K562 (cell line): ENCODE data around the gene INPP4B. TPM values are rescaled to one million over a fixed set of nuclear protein-coding genes. Genes with fewer than 3 reads are reported as not detected.

Experiments
- ATAC-seq: fragments of 200-7000 bp; cut with Tn5 transposase; 3 replicates; pipeline ENCODE4 v1.9.1; 2020; ENCODE audit warnings: moderate library complexity
- BruUV-seq: library from RNA; stranded (reverse); fragments of 400-500 nt; replicated peaks from 2 replicates; lab custom pipeline; 2021; lab: Mats Ljungman, UMichigan
- CTCF ChIA-PET: fragments of 300-600 bp; formaldehyde crosslinking; extraction: SDS; loops from one replicate; lab custom pipeline; 2021; ENCODE audit warnings: low intra/inter-chr PET ratio; lab: Yijun Ruan, JAX
- POLR2A ChIA-PET: fragments of 300-600, 350-650 bp; sonication (Branson Sonifier 250); formaldehyde crosslinking; extraction: SDS; loops from one replicate; lab custom pipeline; 2021; ENCODE audit warnings: antibody characterized with exemption, inconsistent platforms; lab: Yijun Ruan, JAX
- DNase-seq, 4 experiments: peaks; one replicate each; pipeline versions ENCODE4 v3.0.0 to v3.0.0-alpha.2; 2011 to 2018; ENCODE audit warnings: low spot score in 3 of 4, mixed read lengths in 3 of 4; ENCODE audit errors: extremely low read depth in 1 of 4
- FAIRE-seq: peaks from 2 replicates; lab custom pipeline; 2011; peaks lifted over from hg19 to GRCh38; lab: Jason Lieb, UNC
- H2AFZ ChIP-seq: 2 replicates; pipeline ENCODE4 v1.6.0; 2011; ENCODE audit warnings: low read depth, low read length, control low read depth, inconsistent platforms
- H3K27ac ChIP-seq: fragments of 200-600 bp; 3 replicates; pipeline ENCODE4 v1.8.0; 2011; ENCODE audit warnings: low read depth, mild to moderate bottlenecking, control low read depth, inconsistent platforms, low read length, moderate library complexity, mixed read lengths; ENCODE audit errors: extremely low read depth
- H3K27me3 ChIP-seq, 2 experiments: fragments of 300-600 bp in 1 of 2; 2 replicates in 1 of 2; 3 replicates in 1 of 2; pipeline versions ENCODE4 v1.6.0 to v1.8.0; 2011; ENCODE audit warnings: inconsistent platforms in 2 of 2, low read length in 2 of 2, mild to moderate bottlenecking in 1 of 2, mixed read lengths in 1 of 2, moderate library complexity in 1 of 2; ENCODE audit not compliant: control insufficient read depth in 2 of 2, insufficient read depth in 2 of 2
- H3K36me3 ChIP-seq: fragments of 300-600 bp; 3 replicates; pipeline ENCODE4 v1.8.0; 2011; ENCODE audit warnings: mild to moderate bottlenecking, low read length, inconsistent platforms; ENCODE audit not compliant: control insufficient read depth, insufficient read depth
- H3K4me1 ChIP-seq, 2 experiments: fragments of 200-600 bp in 1 of 2; replicated peaks in 1 of 2; 2 replicates in 1 of 2; 3 replicates in 1 of 2; pipeline versions ENCODE4 v1.5.1 to v1.8.0; 2011; ENCODE audit warnings: inconsistent platforms in 2 of 2, low read length in 2 of 2, mild to moderate bottlenecking in 1 of 2, mixed read lengths in 1 of 2, moderate library complexity in 1 of 2; ENCODE audit not compliant: control insufficient read depth in 2 of 2, insufficient read depth in 2 of 2
- H3K4me2 ChIP-seq: 2 replicates; pipeline ENCODE4 v1.6.1; 2011; ENCODE audit warnings: low read length, control low read depth, inconsistent platforms, mixed read lengths; ENCODE audit not compliant: insufficient read depth
- H3K4me3 ChIP-seq: fragments of 200-600 bp; sonication (generic), shearing (Covaris generic); 2 replicates; pipeline ENCODE4 v1.5.1; 2016; ENCODE audit warnings: control low read depth, inconsistent platforms
- H3K79me2 ChIP-seq: fragments of 200-600 bp; 3 replicates; pipeline ENCODE4 v1.8.0; 2011; ENCODE audit warnings: low read length, inconsistent platforms; ENCODE audit not compliant: control insufficient read depth, insufficient read depth
- H3K9ac ChIP-seq, 2 experiments: 2 replicates each; pipeline versions ENCODE4 v1.6.0 to v1.6.1; 2011; ENCODE audit warnings: low read depth in 2 of 2, low read length in 2 of 2, control low read depth in 1 of 2, inconsistent platforms in 1 of 2, mild to moderate bottlenecking in 1 of 2, mixed read lengths in 1 of 2; ENCODE audit not compliant: insufficient read depth in 1 of 2
- H3K9me1 ChIP-seq: one replicate; pipeline ENCODE4 v1.6.0; 2011; ENCODE audit warnings: inconsistent platforms, mild to moderate bottlenecking, low read length, moderate library complexity; ENCODE audit not compliant: control insufficient read depth, insufficient read depth
- H3K9me3 ChIP-seq: replicated peaks from 2 replicates; pipeline ENCODE4 v1.5.1; 2011; ENCODE audit warnings: low read depth, low read length, inconsistent platforms; ENCODE audit not compliant: control insufficient read depth, insufficient read depth
- H4K20me1 ChIP-seq: replicated peaks from 2 replicates; pipeline ENCODE4 v1.6.1; 2011; ENCODE audit warnings: low read length, inconsistent platforms, mixed read lengths; ENCODE audit not compliant: control insufficient read depth, insufficient read depth
- ASH1L ChIP-seq: fragments of 450-650 bp; IDR thresholded peaks from 2 replicates; pipeline ENCODE4 v1.6.1; 2018; ENCODE audit warnings: borderline replicate concordance, mild to moderate bottlenecking, low read depth; ENCODE audit not compliant: partially characterized antibody
- ID3 ChIP-seq, 2 experiments: fragments of 250-450 bp in 1 of 2; fragments of 450-650 bp in 1 of 2; sonication (Bioruptor Pico) in 1 of 2; IDR thresholded peaks; 2 replicates each; pipeline versions ENCODE4 v1.6.1 to v1.8.0; 2016 to 2021; ENCODE audit warnings: mild to moderate bottlenecking in 2 of 2, moderate library complexity in 2 of 2, missing compliant biosample characterization in 1 of 2, missing genetic modification characterization in 1 of 2
- KAT2B ChIP-seq: IDR thresholded peaks from one replicate; pipeline ENCODE4 v1.6.1; 2012; ENCODE audit warnings: low read depth, mild to moderate bottlenecking, control low read depth, inconsistent platforms, low read length, moderate library complexity
- MYC ChIP-seq, 2 experiments: fragments of 250-450 bp in 1 of 2; sonication (Bioruptor Pico) in 1 of 2; IDR thresholded peaks; 2 replicates each; pipeline versions ENCODE4 v1.5.1 to v1.6.1; 2012 to 2021; ENCODE audit warnings: low read depth in 2 of 2, borderline replicate concordance in 1 of 2, improper control_type of control experiment in 1 of 2, low read length in 1 of 2, mild to moderate bottlenecking in 1 of 2, moderate library complexity in 1 of 2
- NFE2L1 ChIP-seq: fragments of 450-650 bp; IDR thresholded peaks from 2 replicates; pipeline ENCODE4 v1.6.1; 2016; ENCODE audit warnings: missing genetic modification characterization, low read depth, mild to moderate bottlenecking, missing compliant biosample characterization, moderate library complexity, borderline replicate concordance
- PCBP1 ChIP-seq: fragments of 200-400 bp; formaldehyde crosslinking; IDR thresholded peaks from 2 replicates; pipeline ENCODE4 v1.6.1; 2018; ENCODE audit warnings: mild to moderate bottlenecking, low read depth, low read length; ENCODE audit not compliant: poor library complexity, severe bottlenecking
- PHB ChIP-seq: fragments of 250-450 bp; sonication (Bioruptor Pico); IDR thresholded peaks from 2 replicates; pipeline ENCODE4 v1.5.0; 2021
- POLR3A ChIP-seq: IDR thresholded peaks from 2 replicates; pipeline ENCODE4 v1.6.1; 2011; ENCODE audit warnings: borderline replicate concordance, mild to moderate bottlenecking, moderate library complexity; ENCODE audit not compliant: insufficient read length, insufficient read depth; ENCODE audit errors: extremely low read depth
- PRMT5 ChIP-seq: sonication (generic); formaldehyde crosslinking; IDR thresholded peaks from 2 replicates; pipeline ENCODE4 v1.5.0; 2020; ENCODE audit warnings: missing genetic modification reagents
- RBM22 ChIP-seq: fragments of 200-400 bp; formaldehyde crosslinking; IDR thresholded peaks from 2 replicates; pipeline ENCODE4 v1.6.1; 2018; ENCODE audit warnings: low read length, low read depth; ENCODE audit not compliant: poor library complexity, severe bottlenecking
- SMARCA4 ChIP-seq: fragments of 450-650 bp; IDR thresholded peaks from 2 replicates; pipeline ENCODE4 v1.6.1; 2016
- SREBF2 ChIP-seq: sonication (generic); formaldehyde crosslinking; IDR thresholded peaks from 2 replicates; pipeline ENCODE4 v1.4.0; 2020; ENCODE audit warnings: mild to moderate bottlenecking, missing genetic modification reagents
- SRSF3 ChIP-seq: fragments of 200-400 bp; formaldehyde crosslinking; IDR thresholded peaks from 2 replicates; pipeline ENCODE4 v1.6.1; 2016; ENCODE audit warnings: mild to moderate bottlenecking, low read length, moderate library complexity; ENCODE audit not compliant: insufficient read depth
- TCF7L2 ChIP-seq: fragments of 150-350 bp; IDR thresholded peaks from 2 replicates; pipeline ENCODE4 v1.6.1; 2016; ENCODE audit warnings: low read depth, mild to moderate bottlenecking, low read length, moderate library complexity
- THRB ChIP-seq: fragments of 450-650 bp; formaldehyde crosslinking; conservative IDR thresholded peaks from 2 replicates; pipeline ENCODE4 v1.4.0; 2022; ENCODE audit warnings: mild to moderate bottlenecking, missing genetic modification characterization
- TRIM24 ChIP-seq, 2 experiments: fragments of 450-650 bp; IDR thresholded peaks; 2 replicates each; pipeline ENCODE4 v1.6.1; 2016
- ZBED1 ChIP-seq: IDR thresholded peaks from 2 replicates; pipeline ENCODE4 v1.6.1; 2014
- ZNF436 ChIP-seq: fragments of 250-450, 450-650 bp; sonication (Bioruptor Pico); formaldehyde crosslinking; IDR thresholded peaks from 2 replicates; pipeline ENCODE4 v1.7.0; 2020; ENCODE audit warnings: mild to moderate bottlenecking
- ZNF584 ChIP-seq: fragments of 200-800 bp; sonication (Bioruptor generic); IDR thresholded peaks from 2 replicates; pipeline ENCODE4 v1.6.1; 2016; ENCODE audit warnings: low read depth, mild to moderate bottlenecking, missing genetic modification characterization, missing compliant biosample characterization
- ZNF766 ChIP-seq: fragments of 200-800 bp; sonication (Bioruptor generic); conservative IDR thresholded peaks from 2 replicates; pipeline ENCODE4 v1.6.1; 2016; ENCODE audit warnings: missing genetic modification characterization, missing compliant biosample characterization
- ZNF778 ChIP-seq: fragments of 450-650 bp; formaldehyde crosslinking; IDR thresholded peaks from 2 replicates; pipeline ENCODE4 v1.4.0; 2020; ENCODE audit warnings: mild to moderate bottlenecking, moderate library complexity
- in situ Hi-C: fragments of 300-500 bp; cut with MboI; formaldehyde crosslinking; loops from 4 replicates; pipeline ENCODE4 v1.15.0; 2018; ENCODE audit warnings: inconsistent platforms, mixed read lengths
- intact Hi-C: fragments of 100-400 bp; cut with micrococcal nuclease; formaldehyde crosslinking; loops from 2 replicates; pipeline ENCODE4 v1.14.2; 2022
- polyA plus RNA-seq, 8 experiments: library from polyadenylated mRNA; depleted of rRNA in 4 of 8; stranded (reverse) in 5 of 8; unstranded in 3 of 8; fragments of >200 nt; fragmentation: Nextera tagmentation in 2 of 8; fragmentation: Illumina TruSeq in 1 of 8; extraction: Ambion mirVana in 2 of 8; extraction: Trizol in 1 of 8; gene quantifications; 2 replicates each; pipeline versions ENCODE4 v1.2.1 to v1.2.3, GENCODE V29; 2011 to 2014; ENCODE audit warnings: inconsistent platforms in 1 of 8, missing spikeins in 1 of 8
- total RNA-seq, 7 experiments: library from RNA; depleted of rRNA in 6 of 7; stranded (reverse); fragments of >200 nt in 6 of 7; fragmentation: Illumina TruSeq in 2 of 7; extraction: Trizol in 2 of 7; gene quantifications; 2 replicates each; pipeline versions ENCODE4 v1.2.1 to v1.2.3, GENCODE V29; 2011 to 2021; ENCODE audit warnings: low replicate concordance in 1 of 7

The INPP4B gene
- total and polyA plus RNA-seq, 9 of the 15 experiments (the other 6 are each of a cell fraction or from before 2014, with no cell fraction given): 0.04 to 0.11 TPM; not detected in 7

DNA sequence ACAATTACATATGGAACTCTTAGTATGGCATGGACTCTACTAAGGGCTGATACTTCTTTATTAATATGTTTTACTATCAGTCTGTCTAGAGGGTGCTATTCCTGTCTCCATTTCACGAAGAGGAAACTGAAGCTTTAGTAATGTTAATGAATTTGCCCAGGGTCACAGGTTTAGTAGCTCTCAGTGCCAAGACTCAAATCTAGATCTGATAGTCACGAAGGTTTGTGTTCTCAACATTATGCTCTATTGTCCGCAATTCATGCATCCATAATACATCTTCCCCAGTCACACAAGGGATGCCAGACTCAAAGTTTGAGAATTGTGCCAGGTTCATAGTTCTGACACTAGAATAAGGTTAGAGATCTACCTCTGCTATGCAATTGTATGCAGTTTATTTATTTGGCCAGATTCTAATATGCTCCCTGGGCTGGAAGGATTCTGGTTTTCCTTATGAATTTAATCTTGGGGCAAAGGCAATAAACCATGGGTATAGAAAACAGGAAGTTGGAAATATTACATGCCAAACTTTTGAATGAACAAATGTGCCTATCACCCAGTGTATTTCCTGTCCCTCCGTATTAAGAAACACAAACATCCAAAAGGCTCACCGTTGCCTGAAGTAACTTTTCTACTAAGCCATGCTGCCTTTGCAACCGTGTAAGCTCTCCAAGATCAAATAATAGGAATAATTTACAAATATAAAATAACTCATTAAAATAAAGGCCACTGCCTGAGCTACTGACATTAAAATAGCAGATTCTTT lies 478.5 kb downstream of the INPP4B start (continued):
- TF ChIP-seq KAT2B: no peak
- no peak for TF ChIP-seq TRIM24 (IDR thresholded peaks at IDR 0.05)
- TF ChIP-seq MYC (IDR thresholded peaks at IDR 0.05; ENCODE audit: low read depth, low read length): no peak
- TF ChIP-seq MYC (CRISPR knock-in tag; IDR thresholded peaks at IDR 0.05; ENCODE audit: borderline replicate concordance, low read depth): no peak
- no peak for TF ChIP-seq POLR3A
- TF ChIP-seq RBM22: no peak
- TF ChIP-seq ZNF436: no peak

- no peaks in the 10 kb centered on the region for H3K36me3 ChIP-seq
- POLR2A ChIA-PET: no interaction called here
- no peaks in the 10 kb centered on the region for H3K9me3 ChIP-seq
- DNase-seq (no peak), ATAC-seq (no peak), FAIRE-seq (no peak)
- H4K20me1 ChIP-seq: no peaks in the 10 kb centered on the region
- no peak overlapping the region for H2AFZ ChIP-seq
- in situ Hi-C loops (no loop called here), intact Hi-C loops (no loop called here)
- H3K9ac ChIP-seq: no peak overlapping the region
- H3K27me3 ChIP-seq: no peaks in the 10 kb centered on the region
- no peak overlapping the region for H3K4me3 ChIP-seq
- no TSS peak for BruUV-seq
- CTCF ChIA-PET: no interaction called here
- H3K4me2 ChIP-seq: no peak overlapping the region
- H3K79me2 ChIP-seq: no peaks in the 10 kb centered on the region
- H3K4me1 ChIP-seq: no peaks in the 10 kb centered on the region
- H3K9me1 ChIP-seq: no peaks in the 10 kb centered on the region
- H3K27ac ChIP-seq: no peak overlapping the region
- TF ChIP-seq SMARCA4 (no peak), NFE2L1 (tag) (no peak), ZNF778 (CRISPR knock-in tag) (no peak), ASH1L (no peak), ZNF584 (CRISPR knock-in tag) (no peak), ZBED1 (no peak), ZNF766 (CRISPR knock-in tag) (no peak), PRMT5 (CRISPR knock-in tag) (no peak), PHB (CRISPR knock-in tag) (no peak), PCBP1 (no peak), THRB (CRISPR knock-in tag) (no peak), TCF7L2 (no peak), ID3 (CRISPR knock-in tag; IDR thresholded peaks at IDR 0.05) (no peak), ID3 (tag; IDR thresholded peaks at IDR 0.05) (no peak), SREBF2 (CRISPR knock-in tag) (no peak), SRSF3 (no peak)
Measured at GRCh38 chr4:142366769-142367181, 479.3 kb downstream of the INPP4B start.
